GM12865 (cell line): ENCODE results near the gene GRHL3.
"Not testable (repeated sequence)": the region's sequence is repeated elsewhere in the genome, so short reads cannot be mapped to it uniquely, and the experiment has no call there.

Experiments used
- DNase-seq: peaks from one replicate; pipeline ENCODE4 v3.0.0; 2010; ENCODE audit warnings: low read depth
- H3K4me3 ChIP-seq: 2 replicates; pipeline ENCODE4 v1.5.1; 2011; ENCODE audit warnings: mild to moderate bottlenecking, low read depth, low read length, control low read depth
- CTCF ChIP-seq: IDR thresholded peaks from 2 replicates; pipeline ENCODE4 v1.5.1; 2011; ENCODE audit warnings: low read length, control low read depth, low read depth, inconsistent platforms; ENCODE audit not compliant: insufficient read depth; ENCODE audit errors: missing control alignments

GRHL3 gene

GRCh38 chr1:24286246-24287010, 32.7 kb upstream of the GRHL3 start:
- no peak for DNase-seq
- no peak for TF ChIP-seq CTCF
- no peak overlapping the region for H3K4me3 ChIP-seq

GRCh38 chr1:24287779-24288178, 31.4 kb upstream of the GRHL3 start:
- DNase-seq, H3K4me3 ChIP-seq: not testable (repeated sequence)

- TF ChIP-seq CTCF = no peak
- H3K4me3 ChIP-seq = no peak overlapping the region
- DNase-seq = no peak
Measured at GRCh38 chr1:24288479-24288878, 30.7 kb upstream of the GRHL3 start.

GRCh38 chr1:24289937-24290595, 29.1 kb upstream of the GRHL3 start:
- DNase-seq = no peak
- TF ChIP-seq CTCF = no peak
- no peak overlapping the region for H3K4me3 ChIP-seq

GRCh38 chr1:24290933-24291487, 28.1 kb upstream of the GRHL3 start:
- H3K4me3 ChIP-seq = no peak overlapping the region
- no peak for DNase-seq
- TF ChIP-seq CTCF = no peak

- no peak for DNase-seq
- no peak for TF ChIP-seq CTCF
- no peak overlapping the region for H3K4me3 ChIP-seq
Measured at GRCh38 chr1:24292103-24292502, 27.1 kb upstream of the GRHL3 start.

GRCh38 chr1:24292887-24293286, 26.3 kb upstream of the GRHL3 start:
- no peak overlapping the region for H3K4me3 ChIP-seq
- no peak for TF ChIP-seq CTCF
- no peak for DNase-seq
